GM18526 (cell line): ENCODE data around the gene BPIFB3.

Source experiments
- POLR2A ChIP-seq: IDR thresholded peaks from 3 replicates; pipeline ENCODE4 v1.6.1; 2011; ENCODE audit not compliant: insufficient read length; ENCODE audit errors: extremely low read depth

BPIFB3 gene

GRCh38 chr20:33033381-33033780, 20.3 kb upstream of the BPIFB3 start:
- TF ChIP-seq POLR2A = no peak

- TF ChIP-seq POLR2A = no peak
Observed at GRCh38 chr20:33034115-33034514, 19.6 kb upstream of the BPIFB3 start.

- no peak for TF ChIP-seq POLR2A
Observed at GRCh38 chr20:33034901-33035492, 18.7 kb upstream of the BPIFB3 start.

GRCh38 chr20:33037456-33037855, 16.2 kb upstream of the BPIFB3 start:
- TF ChIP-seq POLR2A = no peak

DNA sequence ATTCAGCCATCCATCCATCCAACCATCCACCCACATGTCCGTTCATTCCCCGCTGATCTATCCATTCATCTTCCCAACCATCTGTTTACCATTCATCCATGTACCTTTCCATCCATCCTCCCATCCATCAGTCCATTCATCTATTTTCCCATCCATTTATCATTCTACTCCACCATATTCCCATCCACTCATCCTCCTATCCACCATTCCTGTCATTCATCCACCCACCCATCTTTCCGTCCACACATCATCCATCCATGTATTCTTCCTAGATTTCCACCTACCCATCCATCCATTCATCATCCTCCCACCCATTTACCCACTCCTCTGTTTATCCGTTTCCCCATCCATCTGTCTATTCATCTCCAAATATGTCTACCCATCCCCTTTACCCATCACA, 15.5 kb upstream of the BPIFB3 start:
- TF ChIP-seq POLR2A = no peak

GRCh38 chr20:33042430-33042829, 11.3 kb upstream of the BPIFB3 start:
- TF ChIP-seq POLR2A = no peak

DNA sequence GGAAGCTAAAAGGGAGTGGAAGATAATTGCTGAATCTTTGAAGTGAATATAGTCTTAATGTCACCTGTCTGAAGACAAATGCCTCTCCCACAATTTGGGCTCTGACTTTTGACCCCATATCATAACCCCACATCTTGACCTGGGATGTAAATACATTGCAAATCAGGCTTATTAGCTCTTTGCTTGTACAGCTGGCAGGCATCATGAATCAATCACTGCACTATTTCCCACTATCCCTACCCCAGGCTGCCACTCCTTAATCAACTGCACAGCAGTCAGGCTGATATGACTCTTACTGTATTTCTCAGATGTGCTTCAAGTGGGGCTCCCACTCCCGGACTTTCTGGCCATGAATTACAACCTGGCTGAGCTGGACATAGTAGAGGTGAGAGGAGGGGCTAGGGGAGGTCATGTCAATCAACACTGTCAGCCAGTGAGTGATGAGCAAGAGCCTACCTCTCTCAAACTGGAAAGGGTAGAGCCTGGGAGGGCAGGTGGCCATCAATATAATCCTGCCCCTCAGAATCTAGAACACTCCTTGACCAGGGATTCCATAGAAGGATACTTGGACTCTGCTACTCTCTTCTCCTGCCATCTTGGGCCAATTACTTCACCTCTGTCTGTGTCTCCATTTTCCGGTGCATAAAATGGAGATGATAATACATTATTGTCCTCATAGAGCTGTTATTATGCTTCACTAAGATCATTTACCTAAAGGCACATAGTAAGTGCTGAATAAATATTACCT, 10.5 kb upstream of the BPIFB3 start:
- no peak for TF ChIP-seq POLR2A

GRCh38 chr20:33043731-33044181, 9.9 kb upstream of the BPIFB3 start:
- TF ChIP-seq POLR2A = no peak

DNA sequence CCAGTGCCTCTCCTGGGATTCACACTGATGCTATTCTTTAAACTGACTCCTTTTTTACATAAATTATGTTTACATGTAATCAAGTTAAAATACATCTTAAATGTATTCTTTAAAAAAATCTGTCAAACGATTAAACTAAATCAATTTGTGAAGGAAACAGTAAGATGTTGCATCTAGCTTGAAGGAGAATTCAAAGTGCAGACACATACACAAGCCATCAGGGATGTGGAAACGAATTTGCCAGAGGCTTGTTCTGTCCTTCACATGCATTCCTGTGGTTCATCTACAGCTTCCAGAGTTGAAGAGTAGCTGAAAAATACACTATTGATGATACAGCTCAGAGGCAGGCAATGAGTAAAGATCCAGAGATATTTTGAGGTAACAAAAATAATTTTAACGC, 7.3 kb upstream of the BPIFB3 start:
- TF ChIP-seq POLR2A = no peak

GRCh38 chr20:33051333-33051732, 2.4 kb upstream of the BPIFB3 start:
- no peak for TF ChIP-seq POLR2A

- TF ChIP-seq POLR2A = no peak
Observed at GRCh38 chr20:33054381-33054780, 678 bp downstream of the BPIFB3 start.

DNA sequence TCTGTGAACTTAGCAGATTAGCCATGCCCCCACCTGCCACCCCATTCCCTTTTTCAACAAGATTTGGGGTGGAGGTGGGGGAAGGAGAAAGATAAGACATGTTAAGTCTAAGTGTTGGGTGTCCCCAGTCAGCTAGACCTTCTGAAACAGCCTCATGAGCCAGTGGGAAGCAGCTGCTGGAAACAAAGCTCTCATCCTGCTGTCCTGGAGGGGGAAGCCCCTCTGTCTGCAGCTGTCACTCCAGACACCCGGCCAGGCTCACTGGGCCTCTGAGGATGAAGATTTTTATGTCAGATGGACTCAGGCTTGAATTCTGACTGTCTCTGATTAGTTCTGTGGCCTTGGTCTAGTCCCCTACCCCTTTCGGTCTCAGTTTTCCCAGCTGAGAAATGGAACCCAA, 1.1 kb downstream of the BPIFB3 start:
- no peak for TF ChIP-seq POLR2A

DNA sequence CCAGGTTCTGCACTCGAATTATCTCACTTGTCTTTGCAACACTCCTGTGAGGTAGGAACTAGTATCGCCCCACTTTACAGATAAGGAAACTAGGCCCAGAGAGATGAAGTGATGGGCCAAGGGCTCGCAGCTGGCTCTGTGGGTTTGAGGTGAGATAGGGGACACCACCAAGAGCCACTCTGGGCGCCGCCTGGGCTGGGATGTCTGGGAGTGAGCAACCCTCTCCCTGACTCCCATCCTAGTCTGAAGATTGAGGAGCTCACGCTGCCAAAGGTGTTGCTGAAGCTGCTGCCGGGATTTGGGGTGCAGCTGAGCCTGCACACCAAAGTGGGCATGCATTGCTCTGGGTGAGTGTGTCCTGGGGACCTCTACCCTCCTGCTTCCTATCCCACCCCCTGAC, 5.4 kb downstream of the BPIFB3 start:
- TF ChIP-seq POLR2A = no peak

DNA sequence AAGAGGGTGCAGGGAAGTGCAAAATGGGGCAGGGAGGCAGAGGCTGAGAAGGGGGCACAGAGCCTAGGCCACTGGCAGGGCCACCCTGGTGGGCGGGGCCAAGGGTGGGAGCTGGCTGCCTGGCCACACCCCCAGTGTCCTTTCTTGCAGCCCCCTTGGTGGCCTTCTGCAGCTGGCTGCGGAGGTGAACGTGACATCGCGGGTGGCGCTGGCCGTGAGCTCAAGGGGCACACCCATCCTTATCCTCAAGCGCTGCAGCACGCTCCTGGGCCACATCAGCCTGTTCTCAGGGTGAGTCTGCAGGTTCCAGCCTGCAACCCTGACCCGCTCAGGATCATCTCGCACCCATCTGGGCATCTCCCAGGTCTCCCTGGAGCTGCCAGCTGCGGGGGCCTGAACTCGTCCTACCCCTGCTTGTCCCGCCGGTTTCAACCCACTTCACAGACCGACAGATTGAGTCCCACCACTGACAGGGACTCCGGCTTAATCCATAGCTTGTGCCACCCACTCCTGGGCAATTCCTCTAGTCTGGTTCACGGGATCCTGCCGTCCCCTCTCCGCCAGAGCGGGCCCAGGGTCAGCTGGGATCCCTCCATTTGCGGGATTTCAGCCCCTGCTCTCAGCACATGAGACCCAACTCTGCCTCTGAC, 6.2 kb downstream of the BPIFB3 start:
- TF ChIP-seq POLR2A = no peak

DNA sequence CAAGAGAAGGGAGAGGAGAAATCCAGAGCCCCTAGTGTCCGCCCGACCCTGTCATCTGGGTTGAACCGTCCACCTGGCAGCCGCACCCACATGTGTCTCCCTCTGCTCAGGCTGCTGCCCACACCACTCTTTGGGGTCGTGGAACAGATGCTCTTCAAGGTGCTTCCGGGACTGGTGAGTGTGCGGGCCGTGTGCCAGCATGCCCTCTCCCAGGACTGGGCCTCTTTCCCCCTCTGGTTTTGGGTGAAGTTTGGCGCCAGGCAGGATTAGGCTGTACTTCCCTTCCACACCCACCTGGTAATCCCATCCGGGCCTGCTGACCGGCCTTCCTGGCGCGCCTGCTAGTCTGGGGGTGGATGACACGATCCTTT, 7.9 kb downstream of the BPIFB3 start:
- TF ChIP-seq POLR2A = no peak

DNA sequence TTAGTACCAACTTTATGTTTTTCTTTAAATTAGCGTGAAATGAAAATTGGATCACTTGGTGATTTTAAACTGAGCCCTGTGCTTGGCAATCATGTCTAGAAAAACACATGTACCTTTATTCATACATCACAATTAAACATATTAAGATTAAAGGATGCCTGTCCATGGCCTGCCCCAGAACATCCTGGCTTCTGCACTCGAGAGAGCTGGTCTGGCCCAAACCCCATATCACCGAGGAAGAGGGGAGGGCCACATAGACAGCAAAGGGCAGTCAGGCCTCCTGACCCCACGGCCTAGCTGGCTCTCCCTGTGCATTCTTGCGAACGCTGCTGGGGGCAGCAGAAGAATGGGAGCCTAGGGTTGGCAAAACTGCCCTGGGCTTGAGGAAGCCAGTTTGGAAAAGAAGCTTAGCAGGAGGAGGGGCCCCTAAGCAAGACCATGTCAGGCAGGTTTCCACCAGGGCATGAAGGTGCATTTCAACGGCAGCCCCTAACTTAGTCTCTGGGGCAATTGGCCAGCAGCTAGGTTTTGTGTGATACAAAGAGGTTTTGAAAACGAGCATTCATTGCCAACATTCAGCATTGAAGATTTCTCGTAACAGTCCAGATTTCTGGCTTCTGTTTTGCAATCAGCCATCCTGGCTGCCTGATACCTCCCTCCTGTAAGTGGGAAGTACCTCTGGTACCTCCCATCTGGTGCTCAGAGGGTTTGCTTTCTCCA, 8.6 kb downstream of the BPIFB3 start:
- no peak for TF ChIP-seq POLR2A
